Measurements from ENCODE around the gene ADCY1. TPM values are rescaled to one million over a fixed set of nuclear protein-coding genes. Genes with fewer than 3 reads are reported as not detected.

ADCY1 gene
- total and polyA plus RNA-seq, 4 donors, result 0.33 to 20.1 (median 4.1) TPM

DNA sequence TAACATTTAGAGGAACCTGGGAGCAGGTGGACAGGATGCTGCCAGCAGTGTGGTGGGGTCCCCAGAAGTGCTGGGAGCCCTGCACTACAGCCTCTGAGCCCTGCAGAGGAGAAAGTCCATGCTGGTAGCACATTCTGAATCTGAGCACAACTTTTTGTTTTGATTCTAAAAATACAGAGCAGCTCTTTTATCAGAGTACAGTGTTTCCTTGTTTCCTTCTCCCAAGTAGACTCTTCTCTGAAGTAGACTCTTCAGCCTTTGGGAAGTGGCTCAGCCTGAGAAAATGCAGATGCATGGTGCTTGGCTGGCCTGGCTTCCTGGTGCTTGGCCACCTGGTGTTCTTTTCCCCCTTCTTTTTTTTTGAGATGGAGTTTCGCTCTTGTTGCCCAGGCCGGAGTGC, 9.1 kb downstream of the ADCY1 start:
- H3K27me3 ChIP-seq (ENCODE audit: control insufficient read depth in 4 of 4, insufficient read depth in 4 of 4, low read length in 3 of 4), result peaks cover 0 to 4% (median under 1%) of the 10 kb centered on the region in 4 donors
- no peaks in the 10 kb centered on the region for H3K9me3 ChIP-seq (ENCODE audit: control insufficient read depth in 4 of 4, low read length in 3 of 4)
- DNase-seq (ENCODE audit: low spot score), result no peak
- TF ChIP-seq RXRA (IDR thresholded peaks at IDR 0.05), result no peak
- no peak overlapping the region for H3K9ac ChIP-seq (ENCODE audit: low read depth in 1 of 2, low read length in 2 of 2)
- H3K4me3 ChIP-seq (ENCODE audit: low read depth in 1 of 3, low read length in 3 of 3), result no peak overlapping the region
- 94% methylated on average over 2 of the region's 2 CpGs for WGBS
- H3K27ac ChIP-seq (ENCODE audit: low read depth in 1 of 2, low read length in 2 of 2), result no peak overlapping the region
- H3K4me1 ChIP-seq (ENCODE audit: control insufficient read depth in 4 of 4, insufficient read depth in 4 of 4, low read length in 3 of 4), result no peaks in the 10 kb centered on the region
- H3K36me3 ChIP-seq (ENCODE audit: control insufficient read depth in 4 of 4, insufficient read depth in 3 of 4, low read depth in 1 of 4, low read length in 3 of 4), result no peaks in the 10 kb centered on the region

DNA sequence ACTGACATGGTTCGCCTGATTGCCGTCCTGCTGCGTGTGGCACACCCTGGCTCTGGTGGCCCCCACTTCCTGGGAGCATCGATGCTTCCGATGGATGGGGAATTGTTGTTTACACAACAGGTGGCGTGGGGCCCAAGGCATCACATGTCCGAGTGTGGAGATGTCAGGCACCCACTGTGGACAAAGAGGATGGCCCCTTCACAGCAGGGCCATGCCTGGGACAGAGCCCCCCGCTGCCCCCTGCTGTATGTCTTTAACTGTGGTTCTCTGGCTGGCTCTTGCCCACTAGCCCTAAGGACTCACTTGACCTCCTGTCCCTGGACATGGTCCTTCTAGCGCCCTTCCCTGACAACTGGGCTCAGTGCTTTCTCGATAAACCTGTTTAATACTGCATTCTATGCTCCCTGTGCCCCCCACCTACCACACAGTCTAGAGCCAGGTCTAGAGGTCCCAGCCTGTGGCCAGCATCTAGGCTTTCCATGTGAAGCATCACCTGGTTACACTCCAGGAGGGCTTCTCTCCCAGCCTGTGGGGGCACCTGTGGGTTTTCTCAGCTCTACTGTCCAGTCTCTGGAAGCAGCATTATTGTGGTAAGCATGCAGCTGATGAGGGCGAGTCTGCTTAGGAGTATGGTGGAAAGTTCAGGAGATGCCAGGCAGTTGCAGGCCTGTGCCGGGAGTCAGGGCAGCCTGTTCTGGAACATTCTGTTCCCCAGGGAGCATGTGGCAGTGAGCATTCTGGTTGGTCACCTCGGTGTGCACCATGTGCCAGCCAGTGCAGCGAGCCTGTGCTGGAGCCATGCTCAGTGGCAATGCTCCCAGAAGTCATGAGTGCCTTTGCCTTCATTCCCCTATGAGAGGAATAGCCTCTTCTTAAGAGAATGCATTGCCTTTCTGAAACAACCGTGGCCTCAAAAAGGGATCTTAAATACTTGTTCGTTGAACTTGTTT, 10.4 kb downstream of the ADCY1 start:
- 88% methylated on average over 16 of the region's 16 CpGs for WGBS
- H3K27me3 ChIP-seq (ENCODE audit: control insufficient read depth in 4 of 4, insufficient read depth in 4 of 4, low read length in 3 of 4), result peaks cover 0 to 2% (median 0%) of the 10 kb centered on the region in 4 donors
- H3K4me3 ChIP-seq (ENCODE audit: low read depth in 1 of 3, low read length in 3 of 3), result no peak overlapping the region
- H3K4me1 ChIP-seq (ENCODE audit: control insufficient read depth in 4 of 4, insufficient read depth in 4 of 4, low read length in 3 of 4), result no peaks in the 10 kb centered on the region
- no peaks in the 10 kb centered on the region for H3K36me3 ChIP-seq (ENCODE audit: control insufficient read depth in 4 of 4, insufficient read depth in 3 of 4, low read depth in 1 of 4, low read length in 3 of 4)
- TF ChIP-seq, protein P1, sequence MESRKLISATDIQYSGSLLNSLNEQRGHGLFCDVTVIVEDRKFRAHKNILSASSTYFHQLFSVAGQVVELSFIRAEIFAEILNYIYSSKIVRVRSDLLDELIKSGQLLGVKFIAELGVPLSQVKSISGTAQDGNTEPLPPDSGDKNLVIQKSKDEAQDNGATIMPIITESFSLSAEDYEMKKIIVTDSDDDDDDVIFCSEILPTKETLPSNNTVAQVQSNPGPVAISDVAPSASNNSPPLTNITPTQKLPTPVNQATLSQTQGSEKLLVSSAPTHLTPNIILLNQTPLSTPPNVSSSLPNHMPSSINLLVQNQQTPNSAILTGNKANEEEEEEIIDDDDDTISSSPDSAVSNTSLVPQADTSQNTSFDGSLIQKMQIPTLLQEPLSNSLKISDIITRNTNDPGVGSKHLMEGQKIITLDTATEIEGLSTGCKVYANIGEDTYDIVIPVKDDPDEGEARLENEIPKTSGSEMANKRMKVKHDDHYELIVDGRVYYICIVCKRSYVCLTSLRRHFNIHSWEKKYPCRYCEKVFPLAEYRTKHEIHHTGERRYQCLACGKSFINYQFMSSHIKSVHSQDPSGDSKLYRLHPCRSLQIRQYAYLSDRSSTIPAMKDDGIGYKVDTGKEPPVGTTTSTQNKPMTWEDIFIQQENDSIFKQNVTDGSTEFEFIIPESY (IDR thresholded peaks at IDR 0.05), result no peak
- no peak for TF ChIP-seq FOXA1 (IDR thresholded peaks at IDR 0.05)
- TF ChIP-seq, protein P2, sequence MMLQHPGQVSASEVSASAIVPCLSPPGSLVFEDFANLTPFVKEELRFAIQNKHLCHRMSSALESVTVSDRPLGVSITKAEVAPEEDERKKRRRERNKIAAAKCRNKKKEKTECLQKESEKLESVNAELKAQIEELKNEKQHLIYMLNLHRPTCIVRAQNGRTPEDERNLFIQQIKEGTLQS (IDR thresholded peaks at IDR 0.05), result no peak
- no peak for TF ChIP-seq RXRA (IDR thresholded peaks at IDR 0.05)
- TF ChIP-seq YY1 (IDR thresholded peaks at IDR 0.05), result no peak
- TF ChIP-seq EGR1 (IDR thresholded peaks at IDR 0.05; ENCODE audit: low read depth in 2 of 2), result no peak
- TF ChIP-seq, protein P3, sequence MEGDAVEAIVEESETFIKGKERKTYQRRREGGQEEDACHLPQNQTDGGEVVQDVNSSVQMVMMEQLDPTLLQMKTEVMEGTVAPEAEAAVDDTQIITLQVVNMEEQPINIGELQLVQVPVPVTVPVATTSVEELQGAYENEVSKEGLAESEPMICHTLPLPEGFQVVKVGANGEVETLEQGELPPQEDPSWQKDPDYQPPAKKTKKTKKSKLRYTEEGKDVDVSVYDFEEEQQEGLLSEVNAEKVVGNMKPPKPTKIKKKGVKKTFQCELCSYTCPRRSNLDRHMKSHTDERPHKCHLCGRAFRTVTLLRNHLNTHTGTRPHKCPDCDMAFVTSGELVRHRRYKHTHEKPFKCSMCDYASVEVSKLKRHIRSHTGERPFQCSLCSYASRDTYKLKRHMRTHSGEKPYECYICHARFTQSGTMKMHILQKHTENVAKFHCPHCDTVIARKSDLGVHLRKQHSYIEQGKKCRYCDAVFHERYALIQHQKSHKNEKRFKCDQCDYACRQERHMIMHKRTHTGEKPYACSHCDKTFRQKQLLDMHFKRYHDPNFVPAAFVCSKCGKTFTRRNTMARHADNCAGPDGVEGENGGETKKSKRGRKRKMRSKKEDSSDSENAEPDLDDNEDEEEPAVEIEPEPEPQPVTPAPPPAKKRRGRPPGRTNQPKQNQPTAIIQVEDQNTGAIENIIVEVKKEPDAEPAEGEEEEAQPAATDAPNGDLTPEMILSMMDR (IDR thresholded peaks at IDR 0.05; ENCODE audit: low read depth, low read length, missing input control), result no peak
- no peak for TF ChIP-seq RAD21 (IDR thresholded peaks at IDR 0.05)
- no peak for TF ChIP-seq GABPA (IDR thresholded peaks at IDR 0.05 in 1 of 2, conservative IDR thresholded peaks at IDR 0.05 in 1 of 2)
- TF ChIP-seq HNF4A (conservative IDR thresholded peaks at IDR 0.05), result no peak
- no peak for TF ChIP-seq FOXA2 (IDR thresholded peaks at IDR 0.05)
- no peak for TF ChIP-seq SP1 (IDR thresholded peaks at IDR 0.05)
- TF ChIP-seq, protein P4, sequence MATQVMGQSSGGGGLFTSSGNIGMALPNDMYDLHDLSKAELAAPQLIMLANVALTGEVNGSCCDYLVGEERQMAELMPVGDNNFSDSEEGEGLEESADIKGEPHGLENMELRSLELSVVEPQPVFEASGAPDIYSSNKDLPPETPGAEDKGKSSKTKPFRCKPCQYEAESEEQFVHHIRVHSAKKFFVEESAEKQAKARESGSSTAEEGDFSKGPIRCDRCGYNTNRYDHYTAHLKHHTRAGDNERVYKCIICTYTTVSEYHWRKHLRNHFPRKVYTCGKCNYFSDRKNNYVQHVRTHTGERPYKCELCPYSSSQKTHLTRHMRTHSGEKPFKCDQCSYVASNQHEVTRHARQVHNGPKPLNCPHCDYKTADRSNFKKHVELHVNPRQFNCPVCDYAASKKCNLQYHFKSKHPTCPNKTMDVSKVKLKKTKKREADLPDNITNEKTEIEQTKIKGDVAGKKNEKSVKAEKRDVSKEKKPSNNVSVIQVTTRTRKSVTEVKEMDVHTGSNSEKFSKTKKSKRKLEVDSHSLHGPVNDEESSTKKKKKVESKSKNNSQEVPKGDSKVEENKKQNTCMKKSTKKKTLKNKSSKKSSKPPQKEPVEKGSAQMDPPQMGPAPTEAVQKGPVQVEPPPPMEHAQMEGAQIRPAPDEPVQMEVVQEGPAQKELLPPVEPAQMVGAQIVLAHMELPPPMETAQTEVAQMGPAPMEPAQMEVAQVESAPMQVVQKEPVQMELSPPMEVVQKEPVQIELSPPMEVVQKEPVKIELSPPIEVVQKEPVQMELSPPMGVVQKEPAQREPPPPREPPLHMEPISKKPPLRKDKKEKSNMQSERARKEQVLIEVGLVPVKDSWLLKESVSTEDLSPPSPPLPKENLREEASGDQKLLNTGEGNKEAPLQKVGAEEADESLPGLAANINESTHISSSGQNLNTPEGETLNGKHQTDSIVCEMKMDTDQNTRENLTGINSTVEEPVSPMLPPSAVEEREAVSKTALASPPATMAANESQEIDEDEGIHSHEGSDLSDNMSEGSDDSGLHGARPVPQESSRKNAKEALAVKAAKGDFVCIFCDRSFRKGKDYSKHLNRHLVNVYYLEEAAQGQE (IDR thresholded peaks at IDR 0.05), result no peak
- TF ChIP-seq JUND (IDR thresholded peaks at IDR 0.05), result no peak
- no peak for TF ChIP-seq NR2F2 (IDR thresholded peaks at IDR 0.05)
- TF ChIP-seq, protein P5, sequence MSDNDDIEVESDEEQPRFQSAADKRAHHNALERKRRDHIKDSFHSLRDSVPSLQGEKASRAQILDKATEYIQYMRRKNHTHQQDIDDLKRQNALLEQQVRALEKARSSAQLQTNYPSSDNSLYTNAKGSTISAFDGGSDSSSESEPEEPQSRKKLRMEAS (IDR thresholded peaks at IDR 0.05), result no peak
- no peak for TF ChIP-seq TAF1 (conservative IDR thresholded peaks at IDR 0.05)
- TF ChIP-seq HNF4G (IDR thresholded peaks at IDR 0.05), result no peak
- no peaks in the 10 kb centered on the region for H3K9me3 ChIP-seq (ENCODE audit: control insufficient read depth in 4 of 4, low read length in 3 of 4)
- H3K27ac ChIP-seq (ENCODE audit: low read depth in 1 of 2, low read length in 2 of 2), result no peak overlapping the region
- no peak for DNase-seq (ENCODE audit: low spot score)
- no peak overlapping the region for H3K9ac ChIP-seq (ENCODE audit: low read depth in 1 of 2, low read length in 2 of 2)

All from liver (tissue), 9 donors.